Esophagus squamous epithelium (tissue), 5 donors: ENCODE data around the gene RSPO3. TPM values are rescaled to one million over a fixed set of nuclear protein-coding genes. Genes with fewer than 3 reads are reported as not detected.
"Not testable (repeated sequence)": the region's sequence is repeated elsewhere in the genome, so short reads cannot be mapped to it uniquely, and the experiment has no call there.

Experiments used
- DNase-seq: peaks from one replicate; lab custom pipeline; 2025; lab: John Stamatoyannopoulos, UW
- H3K27ac ChIP-seq, 4 donors: fragments of 200-600 bp; sonication (generic); one replicate each; pipeline ENCODE4 v1.5.1; 2016 to 2019; ENCODE audit warnings: mild to moderate bottlenecking in 1 of 4
- H3K27me3 ChIP-seq, 4 donors: fragments of 200-600 bp; sonication (generic); 1 replicate in 3 of 4; 2 replicates in 1 of 4; pipeline versions ENCODE4 v1.5.1 to v1.6.0; 2017 to 2021; ENCODE audit warnings: antibody characterized with exemption in 1 of 4
- H3K36me3 ChIP-seq, 3 donors: fragments of 200-600 bp; sonication (generic); one replicate each; pipeline ENCODE4 v1.5.1; 2016 to 2019
- H3K4me1 ChIP-seq, 3 donors: fragments of 200-600 bp; sonication (generic); one replicate each; pipeline ENCODE4 v1.5.1; 2017 to 2019
- H3K4me3 ChIP-seq, 4 donors: fragments of 200-600 bp; sonication (generic); 1 replicate in 3 of 4; 2 replicates in 1 of 4; pipeline ENCODE4 v1.5.1; 2016 to 2019; ENCODE audit warnings: mild to moderate bottlenecking in 2 of 4, moderate library complexity in 1 of 4
- H3K9me3 ChIP-seq, 3 donors: fragments of 200-600 bp; sonication (generic); one replicate each; pipeline ENCODE4 v1.5.1; 2016 to 2019
- POLR2A ChIP-seq, 4 donors: fragments of 450-650 bp; IDR thresholded peaks; one replicate each; pipeline ENCODE4 v1.6.1; 2017; ENCODE audit warnings: antibody characterized with exemption in 4 of 4, mild to moderate bottlenecking in 4 of 4, moderate library complexity in 3 of 4
- WGBS, 2 donors: methylation state at CpG; one replicate each; pipeline ENCODE4 v1.1.5; 2018; 5-methylcytosine and 5-hydroxymethylcytosine counted together
- intact Hi-C: fragments of 100-400 bp; cut with DNase I; formaldehyde crosslinking; loops from one replicate; pipeline ENCODE4 v1.15.0; 2022
- total RNA-seq, 4 donors: library from RNA; depleted of rRNA; stranded (reverse); fragments of >200 nt; gene quantifications; one replicate each; pipeline ENCODE4 v1.1.0, GENCODE V29; 2016
- TF ChIP-seq, protein P1 (sequence below), 6 experiments: fragments of 450-650 bp in 4 of 6; fragments of 200-600 bp in 2 of 6; sonication (generic) in 2 of 6; IDR thresholded peaks; one replicate each; pipeline ENCODE4 v1.5.1; 2016 to 2019; ENCODE audit warnings: antibody characterized with exemption in 6 of 6, mild to moderate bottlenecking in 4 of 6, moderate library complexity in 4 of 6
- donor health status: DM: yes; HTN: yes; CAD: no.

The RSPO3 gene
- total RNA-seq, 4 donors from 2014 or later = 1.1 to 7.2 (median 4.3) TPM

DNA sequence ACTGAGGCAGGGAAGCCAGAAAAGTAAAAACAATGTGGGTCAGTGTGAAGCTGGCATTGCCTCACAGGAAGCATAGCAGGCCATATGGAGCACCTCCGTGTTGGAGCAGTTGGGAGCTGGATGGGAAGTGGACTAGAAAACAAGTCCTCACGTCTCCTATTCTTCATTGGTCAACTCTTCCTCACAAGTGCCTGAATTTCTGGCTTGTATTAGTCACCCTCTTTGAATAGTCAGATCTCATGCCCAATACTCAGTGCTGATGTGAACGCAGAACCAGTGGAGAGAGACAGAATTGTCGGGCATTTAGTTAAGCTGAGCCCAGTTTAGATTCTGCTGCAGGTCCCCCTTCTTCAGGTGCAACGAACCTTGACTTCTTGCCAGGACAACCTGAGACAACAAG lies 22.3 kb upstream of the RSPO3 start:
- Histone ChIP-seq H3K9me3 (no peaks in the 10 kb centered on the region), H3K27ac (no peak overlapping the region), H3K36me3 (no peaks in the 10 kb centered on the region), H3K4me1 (no peaks in the 10 kb centered on the region), H3K4me3 (no peak overlapping the region), H3K27me3 (no peaks in the 10 kb centered on the region)
- intact Hi-C loops = no loop called here
- DNase-seq = no peak
- TF ChIP-seq, protein P1, sequence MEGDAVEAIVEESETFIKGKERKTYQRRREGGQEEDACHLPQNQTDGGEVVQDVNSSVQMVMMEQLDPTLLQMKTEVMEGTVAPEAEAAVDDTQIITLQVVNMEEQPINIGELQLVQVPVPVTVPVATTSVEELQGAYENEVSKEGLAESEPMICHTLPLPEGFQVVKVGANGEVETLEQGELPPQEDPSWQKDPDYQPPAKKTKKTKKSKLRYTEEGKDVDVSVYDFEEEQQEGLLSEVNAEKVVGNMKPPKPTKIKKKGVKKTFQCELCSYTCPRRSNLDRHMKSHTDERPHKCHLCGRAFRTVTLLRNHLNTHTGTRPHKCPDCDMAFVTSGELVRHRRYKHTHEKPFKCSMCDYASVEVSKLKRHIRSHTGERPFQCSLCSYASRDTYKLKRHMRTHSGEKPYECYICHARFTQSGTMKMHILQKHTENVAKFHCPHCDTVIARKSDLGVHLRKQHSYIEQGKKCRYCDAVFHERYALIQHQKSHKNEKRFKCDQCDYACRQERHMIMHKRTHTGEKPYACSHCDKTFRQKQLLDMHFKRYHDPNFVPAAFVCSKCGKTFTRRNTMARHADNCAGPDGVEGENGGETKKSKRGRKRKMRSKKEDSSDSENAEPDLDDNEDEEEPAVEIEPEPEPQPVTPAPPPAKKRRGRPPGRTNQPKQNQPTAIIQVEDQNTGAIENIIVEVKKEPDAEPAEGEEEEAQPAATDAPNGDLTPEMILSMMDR (IDR thresholded peaks at IDR 0.05) = no peak
- TF ChIP-seq POLR2A (IDR thresholded peaks at IDR 0.05) = no peak
- WGBS, 2 donors = 66 to 71% methylated on average over 5 of the region's 5 CpGs

- H3K4me1 ChIP-seq, H3K27ac ChIP-seq, H3K36me3 ChIP-seq, intact Hi-C loops, H3K27me3 ChIP-seq, H3K4me3 ChIP-seq, H3K9me3 ChIP-seq, DNase-seq: not testable (repeated sequence)
- 53 to 93% methylated on average over 5 of the region's 5 CpGs for WGBS, 2 donors
These were observed 21.0 kb upstream of the RSPO3 start for GRCh38 chr6:127097442-127097841.

- no peaks in the 10 kb centered on the region for H3K36me3 ChIP-seq
- H3K4me3 ChIP-seq = no peak overlapping the region
- 30 to 37% methylated on average over 3 of the region's 3 CpGs for WGBS, 2 donors
- peaks cover 0 to 4% (median 0%) of the 10 kb centered on the region in 3 donors for H3K4me1 ChIP-seq
- TF ChIP-seq, protein P1 (IDR thresholded peaks at IDR 0.05) = peak in 1 of 6 experiments; percentile 6
- TF ChIP-seq POLR2A (IDR thresholded peaks at IDR 0.05) = no peak
- no peak for DNase-seq
- intact Hi-C loops = no loop called here
- H3K9me3 ChIP-seq = no peaks in the 10 kb centered on the region
- peak overlapping the region in 1 of 4 donors; percentile 17 for H3K27ac ChIP-seq
- no peaks in the 10 kb centered on the region for H3K27me3 ChIP-seq
These were observed 17.8 kb upstream of the RSPO3 start for GRCh38 chr6:127100510-127101140.

GRCh38 chr6:127102299-127102698 lies 16.2 kb upstream of the RSPO3 start:
- peaks cover 0 to 4% (median 0%) of the 10 kb centered on the region in 3 donors for H3K4me1 ChIP-seq
- intact Hi-C loops = no loop called here
- no peaks in the 10 kb centered on the region for H3K36me3 ChIP-seq
- H3K4me3 ChIP-seq = no peak overlapping the region
- no peaks in the 10 kb centered on the region for H3K27me3 ChIP-seq
- H3K27ac ChIP-seq = peak overlapping the region in 1 of 4 donors; percentile 5
- DNase-seq = no peak
- H3K9me3 ChIP-seq = no peaks in the 10 kb centered on the region
- 15 to 21% methylated on average over 2 of the region's 2 CpGs for WGBS, 2 donors
- no peak for TF ChIP-seq POLR2A (IDR thresholded peaks at IDR 0.05)
- TF ChIP-seq, protein P1 (IDR thresholded peaks at IDR 0.05) = no peak

DNA sequence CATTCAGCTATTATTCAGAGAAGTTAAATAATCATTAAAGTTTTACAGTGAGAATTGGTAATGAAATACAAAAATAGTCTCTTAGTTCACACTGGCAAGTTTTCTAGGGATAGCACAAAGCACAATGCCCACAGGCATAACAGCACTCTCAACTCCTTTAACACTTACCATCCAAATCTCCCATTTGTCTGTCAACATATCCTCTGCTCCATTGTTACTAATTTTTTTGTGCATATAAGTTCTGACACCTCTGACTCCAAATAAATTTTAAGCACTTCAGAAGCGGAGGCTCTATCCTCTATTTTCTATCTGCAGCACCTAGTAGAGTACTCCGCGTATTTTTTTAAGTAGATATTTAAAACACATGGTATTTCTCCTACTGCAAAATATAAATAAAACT lies 15.6 kb upstream of the RSPO3 start:
- Histone ChIP-seq H3K4me3 (no peak overlapping the region), H3K27ac (no peak overlapping the region), H3K9me3 (no peaks in the 10 kb centered on the region), H3K36me3 (no peaks in the 10 kb centered on the region), H3K27me3 (no peaks in the 10 kb centered on the region), H3K4me1 (peaks cover 0 to 4% (median 0%) of the 10 kb centered on the region in 3 donors)
- no peak for DNase-seq
- TF ChIP-seq POLR2A (IDR thresholded peaks at IDR 0.05) = no peak
- 67 to 88% methylated on average over 3 of the region's 3 CpGs for WGBS, 2 donors
- intact Hi-C loops = no loop called here

GRCh38 chr6:127103482-127103881 lies 15.0 kb upstream of the RSPO3 start:
- Histone ChIP-seq H3K27me3 (no peaks in the 10 kb centered on the region), H3K4me3 (no peak overlapping the region), H3K4me1 (peaks cover 0 to 4% (median 0%) of the 10 kb centered on the region in 3 donors), H3K36me3 (no peaks in the 10 kb centered on the region), H3K27ac (no peak overlapping the region), H3K9me3 (no peaks in the 10 kb centered on the region)
- intact Hi-C loops = no loop called here
- no peak for TF ChIP-seq POLR2A (IDR thresholded peaks at IDR 0.05)
- TF ChIP-seq, protein P1 (IDR thresholded peaks at IDR 0.05) = no peak
- no peak for DNase-seq
- 25 to 55% methylated on average over 2 of the region's 2 CpGs for WGBS, 2 donors
